ENCODE measurements around the gene OLFM1.

OLFM1 gene

GRCh38 chr9:135138078-135138855 lies 50.8 kb downstream of the OLFM1 start:
- Histone ChIP-seq H3K4me3 (ENCODE audit: insufficient read length, low read depth) (peak overlapping the region; percentile 1), H3K9me3 (ENCODE audit: insufficient read depth, low read length) (peaks cover 36% of the 10 kb centered on the region), H3K4me1 (ENCODE audit: insufficient read depth, insufficient read length) (peaks cover 24% of the 10 kb centered on the region), H3K9ac (ENCODE audit: insufficient read length, low read depth) (no peak overlapping the region), H3K36me3 (ENCODE audit: insufficient read depth, insufficient read length, low read length) (no peaks in the 10 kb centered on the region), H3K27me3 (ENCODE audit: insufficient read depth, insufficient read length) (peaks cover 53% of the 10 kb centered on the region)
- no peak for TF ChIP-seq SUZ12 (IDR thresholded peaks at IDR 0.05; ENCODE audit: extremely low read depth, insufficient read depth, insufficient read length)
- no peak for TF ChIP-seq YY1 (IDR thresholded peaks at IDR 0.05; ENCODE audit: insufficient read depth, insufficient read length)
- no peak for TF ChIP-seq ZNF274 (IDR thresholded peaks at IDR 0.05; ENCODE audit: low read depth, low read length)
- no peak for DNase-seq (ENCODE audit: low read depth, low spot score)

GRCh38 chr9:135139366-135139959 lies 52.0 kb downstream of the OLFM1 start:
- no peak for DNase-seq (ENCODE audit: low read depth, low spot score)
- Histone ChIP-seq H3K4me3 (ENCODE audit: insufficient read length, low read depth) (no peak overlapping the region), H3K9ac (ENCODE audit: insufficient read length, low read depth) (no peak overlapping the region), H3K4me1 (ENCODE audit: insufficient read depth, insufficient read length) (peaks cover 21% of the 10 kb centered on the region), H3K9me3 (ENCODE audit: insufficient read depth, low read length) (peaks cover 36% of the 10 kb centered on the region), H3K36me3 (ENCODE audit: insufficient read depth, insufficient read length, low read length) (no peaks in the 10 kb centered on the region), H3K27me3 (ENCODE audit: insufficient read depth, insufficient read length) (peaks cover 60% of the 10 kb centered on the region)
- TF ChIP-seq YY1 (IDR thresholded peaks at IDR 0.05; ENCODE audit: insufficient read depth, insufficient read length) (no peak), ZNF274 (IDR thresholded peaks at IDR 0.05; ENCODE audit: low read depth, low read length) (no peak), SUZ12 (IDR thresholded peaks at IDR 0.05; ENCODE audit: extremely low read depth, insufficient read depth, insufficient read length) (no peak)

- DNase-seq (ENCODE audit: low read depth, low spot score) = no peak
- Histone ChIP-seq H3K27me3 (ENCODE audit: insufficient read depth, insufficient read length) (peaks cover 60% of the 10 kb centered on the region), H3K9ac (ENCODE audit: insufficient read length, low read depth) (no peak overlapping the region)
Measured at GRCh38 chr9:135141183-135141774, 53.8 kb downstream of the OLFM1 start.

GRCh38 chr9:135144581-135145170 lies 57.2 kb downstream of the OLFM1 start:
- Histone ChIP-seq H3K9me3 (ENCODE audit: insufficient read depth, low read length) (peaks cover 21% of the 10 kb centered on the region), H3K27me3 (ENCODE audit: insufficient read depth, insufficient read length) (peaks cover 69% of the 10 kb centered on the region), H3K4me1 (ENCODE audit: insufficient read depth, insufficient read length) (peaks cover 16% of the 10 kb centered on the region), H3K4me3 (ENCODE audit: insufficient read length, low read depth) (no peak overlapping the region), H3K9ac (ENCODE audit: insufficient read length, low read depth) (peak overlapping the region; percentile 51), H3K36me3 (ENCODE audit: insufficient read depth, insufficient read length, low read length) (no peaks in the 10 kb centered on the region)
- DNase-seq (ENCODE audit: low read depth, low spot score) = no peak
- no peak for TF ChIP-seq ZNF274 (IDR thresholded peaks at IDR 0.05; ENCODE audit: low read depth, low read length)
- TF ChIP-seq YY1 (IDR thresholded peaks at IDR 0.05; ENCODE audit: insufficient read depth, insufficient read length) = no peak
- TF ChIP-seq SUZ12 (IDR thresholded peaks at IDR 0.05; ENCODE audit: extremely low read depth, insufficient read depth, insufficient read length) = no peak

More at GRCh38 chr9:135141183-135141774, 53.8 kb downstream of the OLFM1 start:
- Histone ChIP-seq H3K9me3 (ENCODE audit: insufficient read depth, low read length) (peaks cover 36% of the 10 kb centered on the region), H3K4me3 (ENCODE audit: insufficient read length, low read depth) (no peak overlapping the region), H3K36me3 (ENCODE audit: insufficient read depth, insufficient read length, low read length) (no peaks in the 10 kb centered on the region), H3K4me1 (ENCODE audit: insufficient read depth, insufficient read length) (peaks cover 23% of the 10 kb centered on the region)
- TF ChIP-seq YY1 (IDR thresholded peaks at IDR 0.05; ENCODE audit: insufficient read depth, insufficient read length) (no peak), SUZ12 (IDR thresholded peaks at IDR 0.05; ENCODE audit: extremely low read depth, insufficient read depth, insufficient read length) (no peak), ZNF274 (IDR thresholded peaks at IDR 0.05; ENCODE audit: low read depth, low read length) (no peak)

GRCh38 chr9:135145312-135145711 lies 57.8 kb downstream of the OLFM1 start:
- H3K36me3 ChIP-seq (ENCODE audit: insufficient read depth, insufficient read length, low read length) = no peaks in the 10 kb centered on the region
- TF ChIP-seq YY1 (IDR thresholded peaks at IDR 0.05; ENCODE audit: insufficient read depth, insufficient read length) (no peak), ZNF274 (IDR thresholded peaks at IDR 0.05; ENCODE audit: low read depth, low read length) (no peak), SUZ12 (IDR thresholded peaks at IDR 0.05; ENCODE audit: extremely low read depth, insufficient read depth, insufficient read length) (no peak)
- peaks cover 63% of the 10 kb centered on the region for H3K27me3 ChIP-seq (ENCODE audit: insufficient read depth, insufficient read length)
- H3K4me1 ChIP-seq (ENCODE audit: insufficient read depth, insufficient read length) = peaks cover 16% of the 10 kb centered on the region
- no peak overlapping the region for H3K9ac ChIP-seq (ENCODE audit: insufficient read length, low read depth)
- DNase-seq (ENCODE audit: low read depth, low spot score) = no peak
- H3K4me3 ChIP-seq (ENCODE audit: insufficient read length, low read depth) = no peak overlapping the region
- H3K9me3 ChIP-seq (ENCODE audit: insufficient read depth, low read length) = peaks cover 20% of the 10 kb centered on the region; the same call in 1 of the 2 replicates

GRCh38 chr9:135146241-135146640 lies 58.8 kb downstream of the OLFM1 start:
- H3K27me3 ChIP-seq (ENCODE audit: insufficient read depth, insufficient read length) = peaks cover 56% of the 10 kb centered on the region

More at GRCh38 chr9:135146241-135146640, 58.8 kb downstream of the OLFM1 start:
- DNase-seq (ENCODE audit: low read depth, low spot score) = no peak
- no peaks in the 10 kb centered on the region for H3K36me3 ChIP-seq (ENCODE audit: insufficient read depth, insufficient read length, low read length)
- peaks cover 16% of the 10 kb centered on the region for H3K4me1 ChIP-seq (ENCODE audit: insufficient read depth, insufficient read length)
- TF ChIP-seq ZNF274 (IDR thresholded peaks at IDR 0.05; ENCODE audit: low read depth, low read length) (no peak), YY1 (IDR thresholded peaks at IDR 0.05; ENCODE audit: insufficient read depth, insufficient read length) (no peak), SUZ12 (IDR thresholded peaks at IDR 0.05; ENCODE audit: extremely low read depth, insufficient read depth, insufficient read length) (no peak)
- H3K9me3 ChIP-seq (ENCODE audit: insufficient read depth, low read length) = peaks cover 20% of the 10 kb centered on the region; the same call in 1 of the 2 replicates
- no peak overlapping the region for H3K9ac ChIP-seq (ENCODE audit: insufficient read length, low read depth)
- no peak overlapping the region for H3K4me3 ChIP-seq (ENCODE audit: insufficient read length, low read depth)

Data from NT2/D1 (cell line).